GM12873 (cell line): ENCODE results near the gene EIPR1.

Source experiments
- TF ChIP-seq, protein P1 (sequence below): IDR thresholded peaks from 2 replicates; pipeline ENCODE4 v1.5.1; 2012; ENCODE audit warnings: low read depth, mild to moderate bottlenecking, moderate library complexity, low read length, control low read depth; ENCODE audit not compliant: insufficient read depth; ENCODE audit errors: missing control alignments

EIPR1 gene

GRCh38 chr2:3283206-3283605 lies 94.4 kb downstream of the EIPR1 start:
- TF ChIP-seq, protein P1, sequence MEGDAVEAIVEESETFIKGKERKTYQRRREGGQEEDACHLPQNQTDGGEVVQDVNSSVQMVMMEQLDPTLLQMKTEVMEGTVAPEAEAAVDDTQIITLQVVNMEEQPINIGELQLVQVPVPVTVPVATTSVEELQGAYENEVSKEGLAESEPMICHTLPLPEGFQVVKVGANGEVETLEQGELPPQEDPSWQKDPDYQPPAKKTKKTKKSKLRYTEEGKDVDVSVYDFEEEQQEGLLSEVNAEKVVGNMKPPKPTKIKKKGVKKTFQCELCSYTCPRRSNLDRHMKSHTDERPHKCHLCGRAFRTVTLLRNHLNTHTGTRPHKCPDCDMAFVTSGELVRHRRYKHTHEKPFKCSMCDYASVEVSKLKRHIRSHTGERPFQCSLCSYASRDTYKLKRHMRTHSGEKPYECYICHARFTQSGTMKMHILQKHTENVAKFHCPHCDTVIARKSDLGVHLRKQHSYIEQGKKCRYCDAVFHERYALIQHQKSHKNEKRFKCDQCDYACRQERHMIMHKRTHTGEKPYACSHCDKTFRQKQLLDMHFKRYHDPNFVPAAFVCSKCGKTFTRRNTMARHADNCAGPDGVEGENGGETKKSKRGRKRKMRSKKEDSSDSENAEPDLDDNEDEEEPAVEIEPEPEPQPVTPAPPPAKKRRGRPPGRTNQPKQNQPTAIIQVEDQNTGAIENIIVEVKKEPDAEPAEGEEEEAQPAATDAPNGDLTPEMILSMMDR, result no peak

DNA sequence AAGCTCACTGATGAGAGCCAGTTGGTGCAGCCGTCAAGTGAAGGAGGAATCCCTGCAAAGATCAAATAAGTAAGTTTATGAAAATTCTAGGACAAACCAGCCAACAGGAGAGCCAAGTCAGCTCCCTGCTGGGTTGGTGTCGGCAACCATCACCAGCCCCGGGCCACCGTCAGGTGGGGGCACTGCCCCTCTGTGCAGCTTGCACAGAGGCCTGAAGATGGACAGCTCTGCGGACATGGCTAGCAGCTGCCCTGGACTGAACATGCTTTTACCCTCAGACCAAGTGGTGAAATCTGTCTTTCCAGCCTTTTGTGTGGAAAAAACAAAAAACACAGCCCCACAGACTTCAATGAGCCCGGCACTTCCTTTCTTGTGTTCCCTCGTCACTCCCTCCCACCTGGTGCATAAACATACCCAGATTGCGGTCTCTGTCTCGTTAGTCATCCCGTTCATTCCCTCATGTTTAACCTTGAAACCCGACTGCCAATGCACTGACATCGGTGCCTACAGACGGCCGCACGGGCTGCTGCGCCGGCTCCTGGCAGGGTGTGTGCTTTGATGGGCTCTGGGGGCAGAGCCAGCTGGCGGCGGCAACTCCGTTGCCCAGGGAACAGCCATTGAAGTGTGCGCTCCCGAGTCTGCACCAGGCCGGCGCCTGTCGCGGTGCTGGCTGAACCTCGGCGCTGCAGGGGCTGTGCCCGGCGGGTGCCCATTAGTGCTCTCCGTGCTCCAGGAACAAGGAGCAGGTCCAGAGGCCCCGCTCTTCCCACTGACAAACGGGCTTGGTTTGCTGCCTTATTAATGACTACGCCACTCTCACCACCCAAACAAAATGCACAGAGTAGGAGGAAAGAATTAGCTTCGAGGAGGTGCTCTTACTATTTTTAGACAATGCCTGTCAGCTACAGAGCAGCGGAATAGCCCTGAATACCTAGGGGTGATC lies 95.3 kb downstream of the EIPR1 start:
- TF ChIP-seq, protein P1, result no peak

DNA sequence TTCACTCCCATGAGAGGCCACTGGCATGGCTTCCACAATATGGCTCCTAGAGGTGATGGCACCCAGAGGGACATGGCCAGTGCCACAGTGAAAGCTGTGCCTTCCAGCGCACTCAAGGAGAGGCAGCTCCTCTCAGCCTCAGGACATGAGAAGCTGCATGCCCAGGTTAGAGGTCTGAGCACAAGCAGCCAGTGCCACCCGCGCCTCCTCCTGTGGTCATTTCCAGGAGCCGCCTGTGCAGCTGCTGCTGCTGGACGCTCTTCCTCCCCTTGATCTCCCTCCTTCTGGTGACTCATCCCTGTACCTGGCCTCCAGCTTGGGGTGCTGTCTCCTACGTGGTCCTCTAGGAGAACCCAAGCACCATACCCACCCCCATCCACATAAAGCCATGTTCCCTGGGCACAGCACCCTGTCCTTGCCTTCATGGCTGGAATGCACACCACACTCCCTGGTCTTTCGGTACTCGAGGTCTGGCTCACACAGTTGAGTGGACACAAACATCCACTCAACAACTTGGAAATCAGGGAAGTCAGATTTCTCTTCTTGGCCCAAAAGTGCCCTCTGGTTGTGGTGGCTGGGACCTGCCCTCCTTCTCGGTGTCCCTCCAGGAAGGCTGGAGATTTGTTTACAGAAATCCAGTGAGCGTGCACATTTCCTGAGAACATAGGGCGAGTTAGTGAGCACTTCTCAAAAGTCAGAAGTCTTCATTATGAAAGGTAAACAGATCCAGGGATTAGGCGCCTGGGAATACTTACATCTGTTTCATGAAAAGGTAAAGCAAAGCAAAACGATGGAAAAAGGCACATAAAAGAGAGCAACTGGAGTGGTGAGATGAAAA lies 96.7 kb downstream of the EIPR1 start:
- TF ChIP-seq, protein P1, result no peak

GRCh38 chr2:3280197-3280596 lies 97.4 kb downstream of the EIPR1 start:
- TF ChIP-seq, protein P1, result no peak

GRCh38 chr2:3279236-3279960 lies 98.2 kb downstream of the EIPR1 start:
- TF ChIP-seq, protein P1, result no peak

GRCh38 chr2:3278521-3279218 lies 98.9 kb downstream of the EIPR1 start:
- TF ChIP-seq, protein P1, result no peak
